T-helper 9 cell (primary cell): ENCODE results near the gene AUTS2.

Experiments used
- DNase-seq: peaks from one replicate; pipeline ENCODE4 v3.0.0-alpha.2; 2020

Gene AUTS2

GRCh38 chr7:69825113-69825972, 227.1 kb downstream of the AUTS2 start:
- DNase-seq, result no peak

- DNase-seq, result no peak
Measured at GRCh38 chr7:69826283-69826682, 228.0 kb downstream of the AUTS2 start.

- no peak for DNase-seq
Measured at GRCh38 chr7:69827140-69827539, 228.9 kb downstream of the AUTS2 start.

GRCh38 chr7:69827558-69827957, 229.3 kb downstream of the AUTS2 start:
- no peak for DNase-seq

DNA sequence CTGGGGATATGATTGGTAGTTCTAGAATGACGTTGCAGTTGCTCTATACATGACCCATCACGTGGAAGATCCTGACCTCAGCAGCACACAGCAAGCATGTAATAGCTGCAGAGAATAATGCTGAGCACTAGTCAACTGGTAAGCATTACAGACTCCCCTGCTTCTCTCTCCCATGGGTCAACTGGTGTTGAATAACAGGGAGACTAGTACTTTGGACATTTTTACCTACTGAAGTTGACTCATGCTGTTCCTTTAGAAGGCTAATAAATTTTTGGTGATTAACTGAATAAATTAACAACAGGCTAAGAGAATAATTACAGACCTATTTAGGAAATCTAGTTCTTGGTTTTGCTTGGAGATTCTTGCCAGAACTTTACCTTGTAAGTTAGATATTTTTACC, 234.1 kb downstream of the AUTS2 start:
- DNase-seq, result no peak

DNA sequence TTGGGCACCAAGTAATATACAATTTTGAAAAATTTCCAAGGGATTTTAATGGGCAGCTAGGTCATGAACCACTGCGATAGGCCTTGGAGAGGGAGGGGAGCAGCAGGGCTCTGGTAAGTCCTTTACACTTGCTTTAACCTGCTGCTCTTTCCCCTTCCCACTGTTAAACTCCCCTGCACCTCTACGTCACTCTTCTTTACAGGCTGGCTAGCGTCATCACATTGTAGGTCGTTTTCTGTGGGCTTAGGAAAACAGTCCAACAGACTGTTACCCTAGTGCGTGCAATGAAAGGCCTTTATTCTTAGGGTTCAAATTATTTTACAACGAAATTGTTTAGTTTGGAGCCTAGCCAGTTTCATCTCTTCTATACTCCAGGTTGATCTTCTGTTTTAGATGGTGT, 235.7 kb downstream of the AUTS2 start:
- no peak for DNase-seq

GRCh38 chr7:69836702-69837101, 238.4 kb downstream of the AUTS2 start:
- no peak for DNase-seq

DNA sequence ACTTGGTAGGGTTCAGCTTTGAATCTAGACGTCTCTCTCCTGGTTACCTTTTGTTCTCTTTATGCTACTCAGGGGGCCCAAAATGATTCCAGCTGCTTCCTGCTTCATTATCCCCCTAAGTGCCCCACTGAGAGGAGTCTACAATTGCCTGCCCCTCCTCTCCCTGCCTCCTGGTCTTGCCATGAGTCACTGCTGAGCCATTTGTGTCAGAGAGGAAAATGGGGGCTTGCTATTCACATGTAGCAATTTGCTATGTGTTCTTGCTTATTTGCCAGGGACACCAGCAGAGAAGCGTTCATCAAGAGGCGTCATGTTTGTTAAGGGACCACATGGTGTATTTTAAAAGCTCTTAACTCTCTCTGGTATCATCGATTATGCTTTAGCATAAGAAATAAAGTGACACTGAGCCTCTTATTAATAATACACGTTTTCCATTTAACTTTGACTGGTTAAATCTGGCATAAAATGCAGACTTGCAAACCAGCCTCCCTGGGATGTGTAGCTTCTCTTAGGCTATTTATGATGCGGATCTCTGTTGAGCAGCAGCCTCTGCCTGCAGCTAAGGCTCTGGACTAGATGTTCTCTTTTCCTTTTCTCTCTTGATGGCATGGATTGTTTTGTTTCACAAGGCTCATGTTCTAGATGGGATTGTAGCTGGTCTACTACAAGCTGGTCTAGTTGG, 239.3 kb downstream of the AUTS2 start:
- no peak for DNase-seq

DNA sequence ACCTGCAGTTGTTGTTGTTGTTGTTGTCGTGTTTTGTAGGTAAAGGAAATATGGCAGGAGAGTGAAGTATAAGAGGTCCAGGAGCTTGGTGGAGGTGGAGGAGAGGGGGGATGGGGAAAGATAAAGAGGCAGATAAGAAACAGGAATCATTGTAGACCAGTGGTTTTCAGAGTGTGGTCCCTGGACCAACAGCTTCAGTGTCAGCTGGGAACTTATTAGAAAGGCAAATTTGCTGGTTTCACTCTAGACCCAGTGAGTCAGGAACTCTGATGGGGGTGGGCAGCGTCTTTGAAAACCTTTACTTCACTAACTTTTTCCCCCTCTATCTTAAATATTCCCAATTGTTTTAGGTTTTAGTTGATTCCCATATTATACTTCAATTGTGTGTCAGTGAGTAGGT, 241.5 kb downstream of the AUTS2 start:
- DNase-seq, result no peak

GRCh38 chr7:69840248-69840647, 242.0 kb downstream of the AUTS2 start:
- DNase-seq, result no peak

DNA sequence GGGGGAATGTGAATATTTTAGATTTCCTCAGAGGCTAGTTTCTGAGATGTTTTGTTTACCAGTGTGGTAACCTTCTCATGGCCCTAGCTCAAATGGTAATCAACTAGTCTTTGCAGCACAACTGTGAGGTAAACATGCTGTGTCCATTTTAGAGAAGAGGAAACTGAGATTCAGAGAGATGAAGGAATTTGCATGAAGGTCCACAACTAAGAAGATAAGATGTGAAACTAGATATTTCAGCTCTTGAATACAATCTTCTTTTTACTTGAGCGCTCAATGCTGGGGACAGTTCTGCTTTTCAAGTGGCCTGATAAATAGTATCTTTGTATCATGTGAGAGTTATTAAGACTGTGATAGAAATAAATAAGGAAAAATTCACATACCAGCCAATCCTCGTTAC, 245.4 kb downstream of the AUTS2 start:
- DNase-seq, result no peak

GRCh38 chr7:69844264-69844868, 246.1 kb downstream of the AUTS2 start:
- no peak for DNase-seq

DNA sequence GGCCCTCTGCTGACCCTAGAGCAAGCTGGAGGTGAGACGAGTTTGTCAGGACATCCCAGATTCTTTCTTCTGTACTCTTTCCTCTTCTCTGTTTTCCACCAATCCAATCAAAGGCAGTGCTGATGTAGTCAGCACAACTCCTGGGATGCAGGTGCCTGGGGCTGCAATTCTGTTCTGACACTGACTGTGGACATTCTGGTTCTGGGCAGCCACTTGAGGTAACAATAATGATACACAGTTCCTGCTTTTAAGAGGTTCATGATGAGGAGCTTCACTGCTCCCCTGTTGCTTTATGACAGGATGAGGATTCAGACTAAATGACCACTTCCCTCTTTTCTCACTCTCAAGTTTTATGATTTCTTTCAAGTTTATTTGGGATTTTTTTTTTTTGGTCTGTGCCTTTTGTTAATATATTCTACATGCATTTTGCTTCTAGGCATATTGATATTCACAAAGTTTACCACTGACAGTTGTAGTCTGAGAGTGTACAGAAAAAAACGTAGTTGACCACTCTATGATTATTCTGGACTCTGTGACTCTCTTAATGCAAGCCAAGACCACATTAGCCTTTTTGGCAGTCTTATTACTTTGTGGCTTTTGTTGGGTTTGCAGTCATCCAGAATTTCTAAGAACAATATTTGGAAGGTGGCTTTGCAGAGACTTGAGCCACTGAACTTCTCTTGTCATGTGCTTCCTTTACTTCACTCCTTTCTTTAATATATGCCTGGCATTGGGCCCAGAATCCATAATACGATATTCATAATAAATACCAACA, 247.6 kb downstream of the AUTS2 start:
- no peak for DNase-seq

DNA sequence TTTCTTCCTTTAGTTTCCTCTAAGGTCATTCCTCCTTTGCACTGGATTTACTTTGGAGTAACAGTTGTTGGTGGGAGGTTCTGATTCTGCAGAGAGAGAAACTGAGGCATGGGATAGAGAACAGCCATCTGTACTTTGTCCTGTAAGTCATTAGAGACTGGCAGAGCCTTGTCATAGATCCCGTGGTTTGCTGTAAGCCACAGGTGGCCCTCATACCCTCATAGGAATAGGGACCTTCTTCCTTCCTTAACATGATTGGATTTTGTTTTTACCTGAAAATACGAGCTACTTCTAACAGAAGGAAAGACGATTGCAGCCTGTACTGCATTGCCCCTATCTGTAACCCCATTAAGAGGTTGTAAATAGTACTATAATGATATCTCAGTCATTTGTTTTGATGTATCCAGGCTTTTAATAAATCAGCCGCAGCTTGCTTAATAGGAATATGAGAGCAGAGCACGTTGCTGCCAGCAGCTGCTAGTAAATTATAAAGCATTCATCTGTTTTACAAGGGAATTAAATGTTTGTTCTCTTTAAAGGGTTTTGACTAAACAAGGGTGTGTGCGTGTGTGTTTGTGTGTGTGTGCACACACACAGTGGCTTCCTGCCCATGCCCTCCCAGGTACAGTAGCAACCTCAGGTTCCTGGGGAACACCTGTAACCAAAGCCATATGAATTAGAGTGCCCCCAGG, 249.8 kb downstream of the AUTS2 start:
- DNase-seq, result no peak

DNA sequence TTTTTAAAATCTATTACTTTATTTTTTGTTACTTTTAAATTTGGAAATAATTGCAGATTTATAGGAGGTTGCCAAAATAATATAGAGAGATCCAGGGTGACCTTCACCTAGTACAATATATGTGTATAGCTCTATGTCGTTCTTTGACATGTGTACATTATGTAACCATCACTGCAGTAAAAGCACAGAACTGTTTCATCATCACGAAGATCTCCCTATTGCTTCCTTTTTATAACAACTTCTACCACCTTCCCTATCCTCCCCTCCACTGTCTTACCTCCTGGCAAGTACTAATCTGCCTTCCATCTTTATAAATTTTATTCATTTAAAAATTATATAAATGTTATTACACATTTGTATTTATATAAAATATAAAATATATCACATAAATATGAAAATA, 251.0 kb downstream of the AUTS2 start:
- no peak for DNase-seq

DNA sequence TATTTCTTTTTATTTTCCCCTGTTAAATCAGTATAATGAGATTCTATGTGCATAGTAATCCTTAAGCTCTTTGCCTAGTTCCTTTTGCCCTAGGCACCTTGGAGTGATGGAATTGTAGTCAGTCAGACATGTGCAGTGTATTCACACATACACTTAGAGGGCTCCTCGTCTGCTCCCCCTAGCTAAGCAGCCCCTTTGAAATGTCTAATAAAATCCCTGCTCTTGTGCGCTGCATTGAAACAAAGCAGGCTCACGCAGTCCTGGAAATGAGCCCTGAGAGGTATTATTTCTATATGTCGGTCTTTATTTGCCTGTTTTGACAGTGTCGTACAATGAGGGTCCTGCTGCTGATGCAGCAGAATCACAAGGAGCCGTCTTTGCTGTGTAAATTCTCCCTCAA, 258.7 kb downstream of the AUTS2 start:
- DNase-seq, result no peak

GRCh38 chr7:69858471-69858870, 260.2 kb downstream of the AUTS2 start:
- DNase-seq, result no peak

GRCh38 chr7:69859342-69859741, 261.1 kb downstream of the AUTS2 start:
- no peak for DNase-seq

- no peak for DNase-seq
Measured at GRCh38 chr7:69860486-69860885, 262.2 kb downstream of the AUTS2 start.

DNA sequence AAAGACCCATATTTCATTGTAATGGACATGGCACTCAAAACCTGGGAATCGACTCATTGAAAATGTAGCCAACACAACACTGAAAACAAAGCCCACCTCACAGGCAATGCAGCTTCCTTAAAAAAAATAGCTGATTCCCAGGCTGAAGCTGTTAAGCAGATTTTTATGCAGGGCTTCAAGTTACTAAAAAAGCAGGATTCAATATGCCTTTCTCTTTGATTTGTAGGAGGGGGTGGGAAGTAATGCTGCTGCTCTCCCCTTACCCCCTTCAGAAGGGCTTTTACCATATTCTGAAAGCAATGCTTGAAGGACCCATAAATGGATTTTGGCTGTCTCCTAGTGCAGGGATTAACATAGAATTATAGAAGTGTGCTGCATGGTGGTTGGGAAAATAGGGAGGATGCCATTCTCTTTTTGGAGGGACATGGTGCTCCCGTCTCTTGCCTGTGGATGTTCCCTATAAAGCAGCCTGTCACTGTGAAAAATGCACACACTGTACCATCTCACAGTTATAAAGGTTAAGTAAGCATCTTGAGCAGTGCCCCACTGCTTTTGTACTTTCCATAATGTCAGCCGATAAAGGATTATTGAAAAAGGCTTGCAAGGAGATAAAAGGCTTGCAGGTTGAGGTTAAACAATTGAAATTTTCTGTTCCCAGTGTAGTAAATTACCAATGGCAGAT, 262.8 kb downstream of the AUTS2 start:
- DNase-seq, result no peak

GRCh38 chr7:69862413-69863064, 264.3 kb downstream of the AUTS2 start:
- no peak for DNase-seq
